Urinary bladder (tissue), 4 donors: ENCODE measurements around the gene HEMK1. TPM values are rescaled to one million over a fixed set of nuclear protein-coding genes. Genes with fewer than 3 reads are reported as not detected.
A peak's percentile ranks its signal among the peaks of the same experiment; 100 is the strongest.

ENCODE experiments used
- DNase-seq: peaks from one replicate; pipeline ENCODE4 v3.0.0-alpha.2; 2015; ENCODE audit errors: extremely low spot score
- H3K27ac ChIP-seq: one replicate; pipeline ENCODE4 v1.5.1; 2013; ENCODE audit warnings: low read depth, mild to moderate bottlenecking, moderate library complexity
- H3K36me3 ChIP-seq: one replicate; pipeline ENCODE4 v1.6.1; 2013; ENCODE audit warnings: mild to moderate bottlenecking, moderate library complexity; ENCODE audit not compliant: insufficient read depth
- H3K4me1 ChIP-seq: one replicate; pipeline ENCODE4 v1.6.1; 2013; ENCODE audit warnings: mild to moderate bottlenecking, moderate library complexity; ENCODE audit not compliant: insufficient read depth
- H3K4me3 ChIP-seq: one replicate; pipeline ENCODE4 v1.5.1; 2013; ENCODE audit warnings: low read depth, low read length
- WGBS: extraction: QIAGEN DNeasy Blood & Tissue Kit; methylation state at CpG from one replicate; pipeline ENCODE4 v1.1.7; 2013; 5-methylcytosine and 5-hydroxymethylcytosine counted together
- polyA plus RNA-seq: library from polyadenylated mRNA; stranded (reverse); fragments of 200-250 nt; gene quantifications from one replicate; pipeline ENCODE4 v1.2.3, GENCODE V29; 2013
- total RNA-seq: library from RNA; depleted of rRNA; stranded (reverse); fragments of >200 nt; gene quantifications from one replicate; pipeline ENCODE4 v1.2.3, GENCODE V29; 2014
- donor health status: healthy with polysubstance abuse.
- donor health status: healthy.

The HEMK1 gene
- total and polyA plus RNA-seq, 2 donors, result 15.0 to 17.6 TPM

- no peaks in the 10 kb centered on the region for H3K36me3 ChIP-seq
- no peak overlapping the region for H3K27ac ChIP-seq
- no peak overlapping the region for H3K4me3 ChIP-seq
- 66% methylated on average over 9 of the region's 9 CpGs for WGBS
- no peak for DNase-seq
- H3K4me1 ChIP-seq, result no peaks in the 10 kb centered on the region
These were observed 34.5 kb upstream of the HEMK1 start for GRCh38 chr3:50534681-50535330.

GRCh38 chr3:50536471-50537180 is 32.7 kb upstream of the HEMK1 start:
- WGBS, result 59% methylated on average over 5 of the region's 5 CpGs
- Histone ChIP-seq H3K4me3 (no peak overlapping the region), H3K4me1 (no peaks in the 10 kb centered on the region), H3K27ac (no peak overlapping the region), H3K36me3 (no peaks in the 10 kb centered on the region)
- no peak for DNase-seq

GRCh38 chr3:50537421-50538129 is 31.7 kb upstream of the HEMK1 start:
- WGBS, result 68% methylated on average over 4 of the region's 4 CpGs
- DNase-seq, result no peak
- H3K36me3 ChIP-seq, result no peaks in the 10 kb centered on the region
- H3K4me3 ChIP-seq, result no peak overlapping the region
- no peak overlapping the region for H3K27ac ChIP-seq
- H3K4me1 ChIP-seq, result no peaks in the 10 kb centered on the region

GRCh38 chr3:50539356-50540286 is 29.7 kb upstream of the HEMK1 start:
- Histone ChIP-seq H3K27ac (no peak overlapping the region), H3K4me3 (no peak overlapping the region), H3K4me1 (no peaks in the 10 kb centered on the region), H3K36me3 (no peaks in the 10 kb centered on the region)
- no peak for DNase-seq
- WGBS, result 54% methylated on average over 18 of the region's 18 CpGs

GRCh38 chr3:50542177-50543034 is 26.9 kb upstream of the HEMK1 start:
- H3K36me3 ChIP-seq, result no peaks in the 10 kb centered on the region
- H3K4me1 ChIP-seq, result no peaks in the 10 kb centered on the region
- H3K4me3 ChIP-seq, result no peak overlapping the region
- 48% methylated on average over 2 of the region's 2 CpGs for WGBS
- no peak for DNase-seq
- H3K27ac ChIP-seq, result no peak overlapping the region

GRCh38 chr3:50545781-50546180 is 23.5 kb upstream of the HEMK1 start:
- WGBS, result 63% methylated on average over 1 of the region's 1 CpG
- H3K27ac ChIP-seq, result no peak overlapping the region
- H3K4me3 ChIP-seq, result no peak overlapping the region
- DNase-seq, result no peak
- no peaks in the 10 kb centered on the region for H3K36me3 ChIP-seq
- no peaks in the 10 kb centered on the region for H3K4me1 ChIP-seq

GRCh38 chr3:50549226-50549625 is 20.1 kb upstream of the HEMK1 start:
- WGBS, result 90% methylated on average over 3 of the region's 3 CpGs

GRCh38 chr3:50550079-50550736 is 19.1 kb upstream of the HEMK1 start:
- 51% methylated on average over 13 of the region's 13 CpGs for WGBS
- no peaks in the 10 kb centered on the region for H3K4me1 ChIP-seq
- H3K27ac ChIP-seq, result no peak overlapping the region
- H3K36me3 ChIP-seq, result no peaks in the 10 kb centered on the region
- H3K4me3 ChIP-seq, result no peak overlapping the region
- no peak for DNase-seq

More at GRCh38 chr3:50549226-50549625, 20.1 kb upstream of the HEMK1 start:
- Histone ChIP-seq H3K36me3 (no peaks in the 10 kb centered on the region), H3K27ac (no peak overlapping the region), H3K4me3 (no peak overlapping the region), H3K4me1 (no peaks in the 10 kb centered on the region)
- DNase-seq, result no peak

GRCh38 chr3:50551054-50551659 is 18.2 kb upstream of the HEMK1 start:
- H3K27ac ChIP-seq, result no peak overlapping the region
- no peaks in the 10 kb centered on the region for H3K36me3 ChIP-seq
- 37% methylated on average over 9 of the region's 9 CpGs for whole genome bisulfite sequencing
- DNase-seq, result peak; percentile 52
- no peaks in the 10 kb centered on the region for H3K4me1 ChIP-seq
- H3K4me3 ChIP-seq, result no peak overlapping the region

GRCh38 chr3:50551681-50552435 is 17.5 kb upstream of the HEMK1 start:
- Histone ChIP-seq H3K4me3 (no peak overlapping the region), H3K27ac (no peak overlapping the region), H3K36me3 (no peaks in the 10 kb centered on the region), H3K4me1 (no peaks in the 10 kb centered on the region)
- no peak for DNase-seq
- WGBS, result 65% methylated on average over 7 of the region's 7 CpGs

GRCh38 chr3:50552598-50552997 is 16.7 kb upstream of the HEMK1 start:
- 85% methylated on average over 9 of the region's 9 CpGs for WGBS
- DNase-seq, result no peak

More at GRCh38 chr3:50552598-50552997, 16.7 kb upstream of the HEMK1 start:
- no peak overlapping the region for H3K4me3 ChIP-seq
- no peaks in the 10 kb centered on the region for H3K4me1 ChIP-seq
- no peaks in the 10 kb centered on the region for H3K36me3 ChIP-seq
- H3K27ac ChIP-seq, result no peak overlapping the region
